RKO (cell line): ENCODE data around the gene PFDN5.
"Not testable (repeated sequence)": the region's sequence is repeated elsewhere in the genome, so short reads cannot be mapped to it uniquely, and the experiment has no call there.

Source experiments
- DNase-seq: peaks from one replicate; pipeline ENCODE4 v3.0.0-alpha.2; 2016; ENCODE audit warnings: low spot score

PFDN5 gene

GRCh38 chr12:53328043-53328435 lies 32.7 kb downstream of the PFDN5 start:
- no peak for DNase-seq

GRCh38 chr12:53330671-53331070 lies 35.3 kb downstream of the PFDN5 start:
- no peak for DNase-seq

- not testable (repeated sequence) for DNase-seq
Measured at GRCh38 chr12:53332339-53332738, 37.0 kb downstream of the PFDN5 start.

DNA sequence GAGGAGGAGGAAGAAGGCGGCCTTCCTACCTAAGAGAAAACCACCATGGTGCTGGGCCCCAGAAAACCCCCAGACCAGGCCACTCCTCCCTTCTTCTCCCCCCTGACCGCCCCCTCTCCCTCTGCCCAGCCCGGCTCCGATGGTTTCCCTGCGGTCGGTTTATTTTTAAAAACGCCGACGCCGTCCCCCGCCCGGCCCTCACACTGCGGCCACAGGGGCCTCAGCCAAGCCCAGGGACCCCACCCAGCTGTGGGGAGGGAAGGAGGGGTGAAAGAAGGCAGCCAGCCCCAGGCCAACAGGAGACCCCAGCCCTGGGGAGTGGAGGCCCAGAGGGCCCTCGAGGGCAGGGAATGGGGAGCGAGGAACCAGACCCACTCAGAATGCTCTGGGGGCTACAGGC lies 37.4 kb downstream of the PFDN5 start:
- DNase-seq = no peak

- no peak for DNase-seq
Measured at GRCh38 chr12:53333289-53333688, 37.9 kb downstream of the PFDN5 start.

- no peak for DNase-seq
Measured at GRCh38 chr12:53333845-53334244, 38.5 kb downstream of the PFDN5 start.

DNA sequence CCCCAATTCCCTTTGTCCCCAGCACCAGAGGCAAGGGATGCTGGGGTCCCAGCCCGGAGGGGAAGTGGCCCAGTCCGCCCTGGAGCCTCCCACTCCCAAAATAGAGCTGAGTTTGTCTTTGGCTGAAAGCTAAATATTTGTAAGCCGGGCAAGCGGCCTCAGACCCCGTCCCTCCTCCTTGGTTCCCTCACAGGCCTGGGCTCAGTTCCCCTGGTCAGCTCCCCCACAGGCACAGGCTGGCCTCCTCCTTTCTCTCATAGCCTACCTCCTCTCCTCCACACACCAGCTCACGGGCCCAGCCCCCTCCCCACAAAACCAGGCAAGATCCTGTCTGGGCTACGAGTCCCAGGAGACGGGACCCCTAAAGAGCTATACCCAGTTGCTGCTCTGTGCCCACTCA lies 39.5 kb downstream of the PFDN5 start:
- no peak for DNase-seq

DNA sequence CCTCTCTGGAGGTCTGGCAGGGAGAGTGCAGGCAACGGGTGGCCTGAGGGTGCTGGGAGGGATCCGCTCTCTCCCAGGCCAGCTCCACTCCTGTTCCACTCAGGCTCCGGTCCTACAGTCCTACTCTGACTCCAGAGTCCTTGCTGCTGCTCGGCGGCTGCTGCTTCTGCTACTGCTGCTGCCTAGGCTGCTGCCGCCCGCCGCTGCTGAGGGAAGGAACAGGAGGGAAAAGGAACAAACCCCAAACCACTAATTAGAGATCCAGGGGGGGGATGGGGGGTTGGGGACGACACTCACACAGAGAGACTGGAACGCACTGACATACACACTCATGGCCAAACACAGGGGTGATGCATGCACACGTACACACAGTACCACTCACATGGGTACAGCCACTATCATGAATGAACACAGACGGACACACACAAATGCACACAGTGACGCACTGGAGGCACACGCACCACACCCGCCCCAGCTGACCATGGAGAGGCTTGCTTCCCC lies 40.9 kb downstream of the PFDN5 start, which contains the start of gene SP7:
TSS of gene SP7 (minus strand) at position 174 of the 501 bp plus-strand sequence. CDS start 708 bp downstream, outside the sequence.
- no peak for DNase-seq

- DNase-seq = no peak
Measured at GRCh38 chr12:53338017-53338416, 42.7 kb downstream of the PFDN5 start.

- DNase-seq = no peak
Measured at GRCh38 chr12:53338916-53339315, 43.6 kb downstream of the PFDN5 start.

DNA sequence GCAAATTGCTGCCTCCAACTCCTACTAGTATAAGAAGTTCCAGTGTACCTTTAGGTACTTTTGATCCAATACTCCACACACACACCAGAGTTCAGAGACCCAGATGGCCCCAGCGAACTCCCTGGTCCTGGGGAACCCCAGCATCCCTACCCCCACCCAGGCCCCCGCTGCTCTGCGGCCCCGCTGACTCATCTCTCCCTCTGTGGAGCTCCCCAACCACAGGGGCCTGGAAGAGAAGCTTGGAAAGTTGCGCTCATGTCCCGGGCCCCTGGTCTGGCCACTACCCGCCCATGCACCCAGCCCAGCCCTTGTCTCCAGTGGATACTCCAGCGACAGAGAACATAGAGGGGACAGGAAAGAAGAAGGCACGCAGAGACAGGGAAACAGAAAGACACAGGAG lies 45.1 kb downstream of the PFDN5 start:
- no peak for DNase-seq

DNA sequence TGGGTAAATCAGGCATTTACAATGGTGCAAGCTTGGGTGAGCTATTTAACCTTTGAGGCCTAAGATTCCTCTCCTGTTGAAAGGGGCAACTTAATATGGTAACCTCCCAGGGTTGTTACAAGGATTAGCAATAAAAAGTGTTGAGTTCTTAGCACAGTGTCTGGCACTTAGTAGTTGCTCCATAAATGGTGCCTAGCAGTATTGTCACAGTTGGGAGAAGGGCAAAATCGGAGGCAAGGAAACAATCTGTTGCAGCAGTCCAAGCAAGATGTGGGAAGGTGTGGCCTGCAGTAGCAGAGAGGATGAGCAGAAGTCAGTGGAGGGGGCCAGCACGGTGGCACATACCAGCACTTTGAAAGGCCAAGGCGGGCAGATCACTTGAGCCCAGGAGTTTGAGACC lies 48.1 kb downstream of the PFDN5 start:
- DNase-seq = no peak

DNA sequence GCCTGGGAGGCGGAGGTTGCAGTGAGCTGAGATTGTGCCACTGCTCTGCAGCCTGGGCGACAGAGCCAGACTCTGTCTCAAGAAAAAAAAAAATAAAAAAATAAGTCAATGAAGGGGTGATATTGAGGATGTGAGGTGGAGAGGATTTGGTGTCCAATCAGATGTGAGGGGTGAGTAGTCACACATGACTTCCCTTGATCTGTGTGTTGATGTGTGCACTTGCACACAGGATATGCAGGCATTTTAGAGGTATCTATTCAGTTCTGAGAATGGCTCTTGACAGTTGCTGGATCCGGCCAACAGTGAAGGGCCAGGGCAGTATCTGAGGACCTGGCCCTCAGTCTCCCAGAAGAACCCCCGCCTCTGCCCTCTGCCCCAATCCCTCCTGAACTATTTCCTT lies 48.6 kb downstream of the PFDN5 start:
- no peak for DNase-seq

DNA sequence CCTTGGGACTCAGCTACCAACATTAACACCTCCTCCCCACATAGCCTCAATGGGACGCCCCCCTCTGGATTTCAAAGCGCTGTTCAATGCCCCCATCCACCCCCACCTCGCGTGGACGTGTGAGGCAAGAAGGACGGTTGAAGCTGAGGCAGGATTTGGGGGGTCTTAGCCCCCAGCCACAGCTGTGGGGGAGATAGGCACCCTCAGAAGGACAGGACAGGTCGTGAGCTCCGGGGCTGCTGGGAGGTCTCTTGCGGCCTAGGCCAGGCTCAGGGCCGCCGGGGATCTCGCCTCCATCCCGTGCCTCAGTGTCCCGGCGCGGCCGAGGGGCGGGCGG lies 49.1 kb downstream of the PFDN5 start:
- no peak for DNase-seq

- peak; percentile 82 for DNase-seq
Measured at GRCh38 chr12:53344824-53345485, 49.6 kb downstream of the PFDN5 start.

DNA sequence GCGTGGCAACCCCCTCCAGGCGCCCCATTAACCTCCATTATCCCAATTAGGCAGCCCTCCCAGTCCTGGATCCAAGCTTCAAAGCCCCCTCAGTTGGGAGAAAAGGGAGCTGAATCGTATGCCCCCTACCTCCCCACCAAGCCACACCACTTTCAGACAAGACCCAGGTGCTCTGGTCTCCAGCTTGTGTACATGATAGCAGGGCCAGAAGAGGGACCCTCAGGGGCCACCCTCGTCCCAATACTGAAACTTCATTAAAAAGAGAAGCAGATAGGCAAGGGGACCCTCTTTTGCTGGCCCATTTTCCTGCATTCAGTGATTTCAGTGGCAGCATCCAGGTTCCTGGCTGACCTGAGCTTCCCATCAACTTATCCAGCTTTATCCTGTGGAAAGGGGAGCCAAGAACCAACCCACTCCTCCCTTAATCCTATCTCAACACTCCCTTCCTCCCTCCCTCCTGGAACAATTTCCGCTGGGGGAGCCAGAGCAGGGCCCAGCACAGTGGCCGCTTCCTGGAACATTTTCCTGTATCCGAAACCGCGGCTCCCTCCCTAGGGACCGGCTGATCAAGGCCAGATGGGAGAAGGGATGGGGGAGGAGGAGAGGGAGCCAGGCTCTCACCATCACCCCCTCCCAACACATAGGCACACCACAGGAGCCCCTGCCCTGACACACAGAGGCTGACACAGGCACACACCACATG lies 50.3 kb downstream of the PFDN5 start:
- DNase-seq = no peak

DNA sequence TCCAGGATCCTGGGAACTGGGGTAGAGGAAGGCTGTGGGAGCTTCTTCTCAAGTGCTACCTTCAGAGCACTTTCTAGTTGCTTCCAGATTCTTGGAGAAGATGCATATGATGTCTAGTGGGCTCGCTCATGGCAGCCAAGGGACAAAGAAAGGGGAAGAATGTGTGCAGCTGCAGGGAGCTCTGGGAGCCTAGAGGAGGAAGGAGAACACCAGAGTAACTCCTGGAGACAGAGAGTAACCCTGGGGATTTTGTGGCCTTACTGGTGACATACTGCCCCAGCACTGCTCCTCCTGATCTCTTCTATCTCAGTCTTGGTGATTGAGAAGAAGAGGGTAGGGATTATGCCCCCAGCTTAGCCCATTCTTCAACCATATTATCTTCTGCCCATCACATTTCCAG lies 51.1 kb downstream of the PFDN5 start:
- DNase-seq = no peak

DNA sequence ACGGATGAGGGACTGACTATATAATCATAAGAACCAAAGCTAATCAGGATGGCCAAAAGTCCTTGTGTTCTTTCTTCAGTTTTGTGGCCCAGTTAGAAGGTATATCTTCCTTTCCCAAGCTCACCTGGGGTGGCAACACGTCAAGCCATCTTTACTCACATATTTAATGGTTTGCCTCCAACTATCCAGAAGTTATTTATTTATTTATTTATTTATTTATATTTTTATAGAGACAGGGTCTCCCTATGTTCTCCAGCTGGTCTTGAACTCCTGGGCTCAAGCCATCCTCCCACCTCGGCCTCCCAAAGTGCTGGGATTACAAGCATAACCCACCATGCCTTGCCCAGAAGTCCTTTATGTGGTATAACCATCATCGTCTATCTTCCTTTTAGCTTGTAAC lies 52.6 kb downstream of the PFDN5 start:
- DNase-seq = no peak
